CD4-positive, CD25-positive, alpha-beta regulatory T cell (primary cell): ENCODE results near the gene SETD7. TPM values are rescaled to one million over a fixed set of nuclear protein-coding genes. Genes with fewer than 3 reads are reported as not detected.
"Not testable (repeated sequence)": the region's sequence is repeated elsewhere in the genome, so short reads cannot be mapped to it uniquely, and the experiment has no call there.

ENCODE experiments used
- ATAC-seq, 2 donors: fragments of 150-1000 bp; cut with Tn5 transposase; one replicate each; pipeline ENCODE4 v1.10.0; 2021; ENCODE audit warnings: low read depth in 2 of 2, moderate number of reproducible peaks in 2 of 2, moderate library complexity in 1 of 2
- DNase-seq, 3 donors: peaks; one replicate each; pipeline versions ENCODE4 v3.0.0 to v3.0.0-alpha.2; 2012 to 2022; ENCODE audit warnings: mixed read lengths in 1 of 3
- H3K27ac ChIP-seq: one replicate; pipeline ENCODE4 v1.7.0; 2013; ENCODE audit warnings: mild to moderate bottlenecking, low read length; ENCODE audit not compliant: insufficient read depth, poor library complexity, severe bottlenecking
- H3K27me3 ChIP-seq: one replicate; pipeline ENCODE4 v1.7.0; 2013; ENCODE audit warnings: low read length; ENCODE audit not compliant: control insufficient read depth, insufficient read depth
- H3K36me3 ChIP-seq: one replicate; pipeline ENCODE4 v1.7.0; 2013; ENCODE audit warnings: mild to moderate bottlenecking, low read length, moderate library complexity; ENCODE audit not compliant: control insufficient read depth, insufficient read depth
- H3K4me1 ChIP-seq: 2 replicates; pipeline ENCODE4 v1.7.0; 2013; ENCODE audit warnings: mild to moderate bottlenecking, low read length; ENCODE audit not compliant: insufficient read depth, control insufficient read depth, poor library complexity, severe bottlenecking
- H3K4me3 ChIP-seq: one replicate; pipeline ENCODE4 v1.7.0; 2013; ENCODE audit warnings: low read depth, mild to moderate bottlenecking, low read length, moderate library complexity
- H3K9me3 ChIP-seq, 2 experiments: 1 replicate in 1 of 2; 2 replicates in 1 of 2; pipeline ENCODE4 v1.7.0; 2013; ENCODE audit warnings: low read length in 2 of 2, mild to moderate bottlenecking in 1 of 2, moderate library complexity in 1 of 2; ENCODE audit not compliant: control insufficient read depth in 2 of 2
- H3K27ac Mint-ChIP-seq, 3 donors: one replicate each; pipeline ENCODE4 v1.8.0; 2020 to 2022; ENCODE audit warnings: mild to moderate bottlenecking in 3 of 3, mixed read lengths in 3 of 3, moderate library complexity in 2 of 3
- H3K27me3 Mint-ChIP-seq: one replicate; pipeline ENCODE4 v1.8.0; 2022; ENCODE audit warnings: mild to moderate bottlenecking, mixed read lengths
- H3K36me3 Mint-ChIP-seq: one replicate; pipeline ENCODE4 v1.8.0; 2020; ENCODE audit warnings: mixed read lengths
- H3K4me1 Mint-ChIP-seq, 4 donors: one replicate each; pipeline ENCODE4 v1.8.0; 2020 to 2022; ENCODE audit warnings: mixed read lengths in 4 of 4, mild to moderate bottlenecking in 1 of 4
- H3K4me3 Mint-ChIP-seq, 4 donors: one replicate each; pipeline ENCODE4 v1.8.0; 2020 to 2022; ENCODE audit warnings: mild to moderate bottlenecking in 4 of 4, mixed read lengths in 4 of 4, moderate library complexity in 3 of 4
- H3K9me3 Mint-ChIP-seq, 7 donors: one replicate each; pipeline ENCODE4 v1.8.0; 2020 to 2022; ENCODE audit warnings: mixed read lengths in 7 of 7, mild to moderate bottlenecking in 3 of 7, moderate library complexity in 2 of 7
- polyA plus RNA-seq, 4 donors: library from polyadenylated mRNA; unstranded; fragments of 300-500 nt; fragmentation: Illumina TruSeq; gene quantifications; one replicate each; pipeline ENCODE4 v1.2.3, GENCODE V29; 2021
- total RNA-seq: library from RNA; stranded (reverse); gene quantifications from one replicate; pipeline ENCODE4 v1.2.3, GENCODE V29; 2022

The SETD7 gene
- total and polyA plus RNA-seq, 5 donors from 2014 or later: 8.9 to 50.8 (median 10.7) TPM

DNA sequence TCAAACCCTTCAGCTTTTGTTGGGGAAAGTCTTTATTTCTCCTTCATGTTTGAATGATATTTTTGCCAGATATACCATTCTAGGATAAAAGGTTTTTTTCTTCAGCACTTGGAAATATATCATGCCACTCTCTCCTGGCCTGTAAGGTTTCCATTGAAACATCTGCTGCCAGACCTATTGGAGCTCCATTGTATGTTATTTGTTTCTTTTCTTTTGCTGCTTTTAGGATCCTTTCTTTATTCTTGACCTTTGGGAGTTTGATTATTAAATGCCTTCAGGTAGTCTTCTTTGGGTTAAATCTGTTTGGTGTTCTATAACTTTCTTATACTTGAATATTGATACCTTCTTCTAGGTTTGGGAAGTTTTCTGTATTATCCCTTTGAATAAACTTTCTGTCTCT lies 87.3 kb downstream of the SETD7 start:
- Mint-ChIP-seq H3K36me3 (peaks cover 51% of the 10 kb centered on the region), H3K4me1 (peaks cover 17 to 52% (median 19%) of the 10 kb centered on the region in 4 donors), H3K4me3 (peak overlapping the region in 1 of 4 donors; percentile 8), H3K9me3 (peaks cover 0 to 18% (median 2%) of the 10 kb centered on the region in 7 donors), H3K27ac (peak overlapping the region in 1 of 3 donors; percentile 41)
- Histone ChIP-seq H3K9me3 (peaks cover 5 to 14% of the 10 kb centered on the region in 2 experiments), H3K36me3 (peaks cover 19% of the 10 kb centered on the region)
- DNase-seq, ATAC-seq, H3K27me3 Mint-ChIP-seq, H3K27me3 ChIP-seq, H3K4me1 ChIP-seq, H3K4me3 ChIP-seq, H3K27ac ChIP-seq: not testable (repeated sequence)

DNA sequence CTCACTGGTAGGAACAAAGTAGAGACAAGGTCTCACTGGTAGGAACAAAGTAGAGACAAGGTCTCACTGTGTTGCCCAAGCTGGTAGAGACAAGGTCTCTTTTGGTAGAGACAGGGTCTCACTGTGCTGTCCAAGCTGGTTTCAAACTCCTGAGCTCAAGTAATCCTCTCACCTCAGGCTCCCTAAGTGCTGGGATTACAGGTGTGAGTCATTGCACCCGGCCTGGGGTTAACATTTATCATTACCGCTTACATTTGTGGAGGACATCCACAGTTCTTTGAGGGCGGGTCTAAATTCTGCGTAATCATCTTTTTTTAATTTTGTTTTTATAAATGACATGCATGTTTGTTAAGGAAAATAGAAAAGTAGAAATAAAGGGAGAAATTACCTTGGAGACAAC lies 90.1 kb downstream of the SETD7 start:
- Histone ChIP-seq H3K27ac (no peak overlapping the region), H3K9me3 (peaks cover 0 to 8% of the 10 kb centered on the region in 2 experiments), H3K4me3 (no peak overlapping the region), H3K4me1 (no peaks in the 10 kb centered on the region), H3K27me3 (no peaks in the 10 kb centered on the region), H3K36me3 (peaks cover 5% of the 10 kb centered on the region)
- DNase-seq: no peak
- no peak overlapping the region for H3K4me3 Mint-ChIP-seq
- H3K27me3 Mint-ChIP-seq: no peaks in the 10 kb centered on the region
- H3K36me3 Mint-ChIP-seq: peaks cover 36% of the 10 kb centered on the region
- H3K9me3 Mint-ChIP-seq: peaks cover 0 to 15% (median 0%) of the 10 kb centered on the region in 7 donors
- H3K4me1 Mint-ChIP-seq: peaks cover 15 to 57% (median 23%) of the 10 kb centered on the region in 4 donors
- no peak for ATAC-seq
- no peak overlapping the region for H3K27ac Mint-ChIP-seq

DNA sequence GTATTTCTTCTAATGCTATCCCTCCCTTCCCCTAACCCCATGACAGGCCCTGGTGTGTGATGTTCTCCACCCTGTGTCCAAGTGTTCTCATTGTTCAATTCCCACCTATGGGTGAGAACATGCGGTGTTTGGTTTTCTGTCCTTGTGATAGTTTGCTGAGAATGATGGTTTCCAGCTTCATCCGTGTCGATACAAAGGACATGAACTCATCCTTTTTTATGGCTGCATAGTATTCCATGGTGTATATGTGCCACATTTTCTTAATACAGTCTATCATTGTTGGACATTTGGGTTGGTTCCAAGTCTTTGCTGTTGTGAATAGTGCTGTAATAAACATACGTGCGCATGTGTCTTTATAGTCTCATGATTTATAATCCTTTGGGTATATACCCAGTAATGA lies 91.5 kb downstream of the SETD7 start:
- H3K36me3 Mint-ChIP-seq: peaks cover 37% of the 10 kb centered on the region
- not testable (repeated sequence) for H3K4me3 ChIP-seq, H3K36me3 ChIP-seq, H3K4me1 ChIP-seq, H3K27ac ChIP-seq, H3K27me3 ChIP-seq, H3K4me3 Mint-ChIP-seq, ATAC-seq, DNase-seq, H3K27ac Mint-ChIP-seq, H3K9me3 ChIP-seq, H3K27me3 Mint-ChIP-seq
- peaks cover 0 to 15% (median 0%) of the 10 kb centered on the region in 7 donors for H3K9me3 Mint-ChIP-seq
- peaks cover 21 to 53% (median 30%) of the 10 kb centered on the region in 4 donors for H3K4me1 Mint-ChIP-seq

DNA sequence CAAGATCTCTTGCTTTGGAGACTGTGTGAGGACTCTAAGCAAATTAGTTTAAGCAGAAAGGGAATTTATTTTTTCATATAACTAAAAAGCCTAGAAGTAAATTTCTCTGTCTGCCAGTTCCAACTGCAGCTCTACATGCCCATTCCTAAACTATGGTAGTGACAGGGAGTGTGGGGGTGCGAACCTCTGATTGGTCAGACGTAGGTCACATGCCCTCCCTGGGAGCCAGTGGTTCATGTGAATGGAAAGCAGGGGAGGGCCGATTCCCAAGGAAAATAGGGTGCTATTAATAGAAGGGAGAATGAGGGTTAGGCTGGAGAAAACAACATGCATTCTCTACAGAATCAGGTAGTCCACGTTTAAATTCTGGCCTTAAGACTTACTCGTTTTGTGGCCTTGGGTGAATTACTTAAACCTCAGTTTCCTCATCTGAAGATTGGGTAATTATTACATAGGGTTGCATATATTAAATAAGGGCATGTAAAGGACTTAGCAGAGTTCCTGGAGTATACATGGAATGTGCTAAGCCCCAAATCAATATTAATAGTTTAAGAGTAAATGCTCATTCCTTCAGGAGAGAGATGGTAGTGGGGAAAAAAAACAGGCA lies 94.9 kb downstream of the SETD7 start:
- Mint-ChIP-seq H3K27me3 (no peaks in the 10 kb centered on the region), H3K27ac (peak overlapping the region in 1 of 3 donors; percentile 42)

DNA sequence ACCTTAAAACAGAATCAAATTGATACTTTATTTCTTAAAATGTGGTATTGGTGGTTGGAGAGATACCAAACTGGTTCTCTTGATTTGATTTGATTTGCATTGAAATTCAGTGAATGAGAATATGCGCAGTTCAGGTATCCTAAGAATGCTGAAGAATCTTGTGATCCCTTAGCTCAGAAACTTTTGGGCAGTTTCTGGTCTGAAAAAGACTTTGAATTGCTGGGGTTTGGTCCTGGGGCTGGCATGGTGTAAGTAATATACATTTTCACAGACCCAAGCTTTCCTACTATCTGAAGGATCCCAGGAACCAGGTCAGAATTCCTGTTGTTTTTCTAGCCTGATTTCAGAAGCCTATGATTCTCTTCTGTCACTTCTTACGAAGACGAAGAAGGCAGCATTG lies 95.5 kb downstream of the SETD7 start:
- Histone ChIP-seq H3K36me3 (peaks cover 10% of the 10 kb centered on the region), H3K4me1 (peaks cover 27% of the 10 kb centered on the region), H3K4me3 (no peak overlapping the region), H3K27ac (no peak overlapping the region), H3K27me3 (no peaks in the 10 kb centered on the region), H3K9me3 (no peaks in the 10 kb centered on the region)
- H3K4me3 Mint-ChIP-seq: no peak overlapping the region
- ATAC-seq (no peak), DNase-seq (no peak)
- no peaks in the 10 kb centered on the region for H3K9me3 Mint-ChIP-seq
- peaks cover 39 to 74% (median 59%) of the 10 kb centered on the region in 4 donors for H3K4me1 Mint-ChIP-seq
- peak overlapping the region in 1 of 3 donors; percentile 42 for H3K27ac Mint-ChIP-seq
- peaks cover 24% of the 10 kb centered on the region for H3K36me3 Mint-ChIP-seq
- H3K27me3 Mint-ChIP-seq: no peaks in the 10 kb centered on the region

More for the DNA sequence above, 94.9 kb downstream of the SETD7 start:
- Histone ChIP-seq H3K4me3 (no peak overlapping the region), H3K27me3 (no peaks in the 10 kb centered on the region), H3K36me3 (peaks cover 10% of the 10 kb centered on the region), H3K4me1 (peaks cover 22% of the 10 kb centered on the region), H3K27ac (no peak overlapping the region), H3K9me3 (no peaks in the 10 kb centered on the region)
- H3K4me1 Mint-ChIP-seq: peaks cover 35 to 73% (median 53%) of the 10 kb centered on the region in 4 donors
- peaks cover 26% of the 10 kb centered on the region for H3K36me3 Mint-ChIP-seq
- H3K9me3 Mint-ChIP-seq: peaks cover 0 to 2% (median 0%) of the 10 kb centered on the region in 7 donors
- no peak for DNase-seq
- H3K4me3 Mint-ChIP-seq: peak overlapping the region in 1 of 4 donors; percentile 19
- no peak for ATAC-seq

DNA sequence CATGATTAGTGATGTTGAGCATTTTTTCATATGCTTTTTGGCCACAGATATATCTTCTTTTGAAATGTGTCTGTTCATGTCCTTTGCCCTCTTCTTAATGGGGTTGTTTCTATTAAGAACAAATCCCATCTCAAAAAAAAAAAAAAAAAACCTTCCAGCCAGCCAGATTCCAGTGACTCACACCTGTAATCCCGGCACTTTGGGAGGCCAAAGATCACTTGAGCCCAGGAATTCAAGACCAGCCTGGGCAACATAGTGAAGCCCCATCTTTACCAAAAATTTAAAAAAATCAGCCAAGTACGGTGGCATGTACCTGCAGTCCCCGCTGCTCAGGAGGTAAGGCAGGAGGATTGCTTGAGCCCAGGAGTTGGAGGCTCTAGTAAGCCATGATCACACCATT lies 97.0 kb downstream of the SETD7 start:
- ATAC-seq: no peak
- peaks cover 19% of the 10 kb centered on the region for H3K36me3 Mint-ChIP-seq
- Histone ChIP-seq H3K27ac (no peak overlapping the region), H3K9me3 (no peaks in the 10 kb centered on the region), H3K27me3 (no peaks in the 10 kb centered on the region), H3K36me3 (peaks cover 10% of the 10 kb centered on the region), H3K4me3 (no peak overlapping the region), H3K4me1 (peaks cover 40% of the 10 kb centered on the region)
- H3K9me3 Mint-ChIP-seq: no peaks in the 10 kb centered on the region
- H3K27me3 Mint-ChIP-seq: no peaks in the 10 kb centered on the region
- no peak overlapping the region for H3K27ac Mint-ChIP-seq
- no peak for DNase-seq
- H3K4me1 Mint-ChIP-seq: peaks cover 39 to 78% (median 64%) of the 10 kb centered on the region in 4 donors
- peak overlapping the region in 1 of 4 donors; percentile 54 for H3K4me3 Mint-ChIP-seq

DNA sequence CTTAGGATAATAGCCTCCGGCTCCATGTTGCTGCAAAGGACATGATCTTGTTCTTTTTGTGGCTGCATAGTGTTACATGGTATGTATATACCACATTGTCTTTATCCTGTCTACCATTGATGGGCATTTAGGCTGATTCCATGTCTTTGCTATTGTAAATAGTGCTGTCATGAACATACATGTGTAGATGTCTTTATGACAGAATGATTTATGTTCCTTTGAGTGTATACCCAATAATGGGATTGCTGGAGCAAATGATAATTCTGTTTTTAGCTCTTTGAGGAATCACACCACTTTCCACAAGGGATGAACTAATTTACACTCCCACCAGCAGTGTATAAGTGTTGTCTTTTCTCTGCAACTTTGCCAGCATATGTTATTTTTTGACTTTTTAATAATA lies 97.5 kb downstream of the SETD7 start:
- ATAC-seq (no peak), DNase-seq (no peak)
- Histone ChIP-seq H3K9me3 (no peaks in the 10 kb centered on the region), H3K36me3 (peaks cover 10% of the 10 kb centered on the region), H3K4me1 (peaks cover 40% of the 10 kb centered on the region), H3K27me3 (no peaks in the 10 kb centered on the region), H3K4me3 (no peak overlapping the region), H3K27ac (no peak overlapping the region)
- peak overlapping the region in 3 of 4 donors; percentile 15 to 54 (median 17) for H3K4me3 Mint-ChIP-seq
- H3K36me3 Mint-ChIP-seq: peaks cover 15% of the 10 kb centered on the region
- peaks cover under 1% of the 10 kb centered on the region for H3K27me3 Mint-ChIP-seq
- no peak overlapping the region for H3K27ac Mint-ChIP-seq
- no peaks in the 10 kb centered on the region for H3K9me3 Mint-ChIP-seq
- peaks cover 39 to 75% (median 63%) of the 10 kb centered on the region in 4 donors for H3K4me1 Mint-ChIP-seq

DNA sequence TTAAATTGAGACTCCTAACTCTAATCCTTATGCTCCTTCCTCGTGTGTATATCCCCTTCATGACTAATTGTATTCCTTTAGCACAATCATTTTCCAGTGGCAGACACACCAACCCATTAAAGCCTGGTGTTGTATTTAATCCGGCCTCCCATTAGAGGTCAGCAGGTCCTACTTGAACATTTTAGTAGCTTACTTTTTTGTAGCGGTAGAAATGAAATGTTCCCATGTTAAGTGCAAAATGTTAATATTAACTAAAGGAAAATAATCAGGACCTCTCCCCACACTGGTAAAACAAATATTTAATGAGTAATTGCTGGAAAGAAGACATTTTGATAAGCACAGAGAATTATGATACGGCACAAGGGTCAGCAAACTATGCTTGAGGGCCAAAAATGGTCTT lies 98.7 kb downstream of the SETD7 start:
- H3K27me3 Mint-ChIP-seq: peaks cover 9% of the 10 kb centered on the region
- ATAC-seq: no peak
- peaks cover 41 to 83% (median 70%) of the 10 kb centered on the region in 4 donors for H3K4me1 Mint-ChIP-seq
- no peak overlapping the region for H3K27ac Mint-ChIP-seq
- peaks cover 11% of the 10 kb centered on the region for H3K36me3 Mint-ChIP-seq
- Histone ChIP-seq H3K36me3 (peaks cover 10% of the 10 kb centered on the region), H3K27ac (no peak overlapping the region), H3K27me3 (no peaks in the 10 kb centered on the region), H3K9me3 (no peaks in the 10 kb centered on the region), H3K4me1 (peaks cover 47% of the 10 kb centered on the region), H3K4me3 (peak overlapping the region; percentile 91)
- no peaks in the 10 kb centered on the region for H3K9me3 Mint-ChIP-seq
- DNase-seq: no peak
- peak overlapping the region in 3 of 4 donors; percentile 30 to 58 (median 47) for H3K4me3 Mint-ChIP-seq
